ENCODE data around the gene PLB1.

DNA sequence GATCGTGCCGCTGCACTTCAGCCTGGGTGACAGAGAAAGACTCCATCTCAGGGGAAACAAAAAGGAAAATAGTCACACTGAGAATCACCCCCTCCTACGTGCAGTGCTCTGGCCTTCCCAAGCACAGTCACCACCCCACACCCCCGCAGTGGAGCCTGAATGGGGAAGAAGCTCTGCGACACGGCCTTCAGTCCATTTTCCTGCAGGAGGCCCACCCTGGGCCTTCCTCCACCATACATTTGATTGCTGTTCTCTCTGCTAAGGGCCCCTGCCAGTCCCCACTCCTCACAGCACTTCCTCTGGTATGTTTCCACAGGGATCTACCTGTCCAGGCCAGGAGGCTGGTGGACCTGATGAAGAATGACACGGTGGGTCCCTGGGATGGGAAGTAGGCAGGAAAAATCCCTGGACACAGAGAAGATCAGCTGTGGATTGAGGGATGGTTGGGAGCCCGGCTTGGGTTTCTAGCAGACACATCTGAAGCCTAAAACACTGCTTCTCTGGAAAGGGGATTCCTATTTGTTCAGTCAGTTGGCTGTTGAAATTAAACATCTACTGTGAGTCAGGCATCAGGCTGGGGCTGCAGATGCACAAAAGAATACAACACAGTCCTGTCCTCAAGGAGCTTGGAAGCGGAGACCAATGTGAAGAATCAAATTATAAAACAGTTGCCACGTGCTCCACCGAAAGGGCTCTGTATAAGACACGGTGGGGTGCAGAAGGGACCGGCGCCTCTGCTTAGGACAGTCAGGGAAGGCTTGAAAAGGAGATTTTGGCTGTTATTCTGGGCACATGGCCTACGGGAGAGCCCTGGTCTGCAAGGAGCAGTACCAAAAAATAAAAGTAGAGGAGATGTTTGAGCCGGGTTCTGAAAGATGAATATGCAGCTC lies 82.2 kb downstream of the PLB1 start:
- TF ChIP-seq HDAC2 (IDR thresholded peaks at IDR 0.05) = no peak
- TF ChIP-seq, protein P1, sequence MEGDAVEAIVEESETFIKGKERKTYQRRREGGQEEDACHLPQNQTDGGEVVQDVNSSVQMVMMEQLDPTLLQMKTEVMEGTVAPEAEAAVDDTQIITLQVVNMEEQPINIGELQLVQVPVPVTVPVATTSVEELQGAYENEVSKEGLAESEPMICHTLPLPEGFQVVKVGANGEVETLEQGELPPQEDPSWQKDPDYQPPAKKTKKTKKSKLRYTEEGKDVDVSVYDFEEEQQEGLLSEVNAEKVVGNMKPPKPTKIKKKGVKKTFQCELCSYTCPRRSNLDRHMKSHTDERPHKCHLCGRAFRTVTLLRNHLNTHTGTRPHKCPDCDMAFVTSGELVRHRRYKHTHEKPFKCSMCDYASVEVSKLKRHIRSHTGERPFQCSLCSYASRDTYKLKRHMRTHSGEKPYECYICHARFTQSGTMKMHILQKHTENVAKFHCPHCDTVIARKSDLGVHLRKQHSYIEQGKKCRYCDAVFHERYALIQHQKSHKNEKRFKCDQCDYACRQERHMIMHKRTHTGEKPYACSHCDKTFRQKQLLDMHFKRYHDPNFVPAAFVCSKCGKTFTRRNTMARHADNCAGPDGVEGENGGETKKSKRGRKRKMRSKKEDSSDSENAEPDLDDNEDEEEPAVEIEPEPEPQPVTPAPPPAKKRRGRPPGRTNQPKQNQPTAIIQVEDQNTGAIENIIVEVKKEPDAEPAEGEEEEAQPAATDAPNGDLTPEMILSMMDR (IDR thresholded peaks at IDR 0.05) = no peak
- no peak for TF ChIP-seq TP53 (CRISPR knock-in tag; IDR thresholded peaks at IDR 0.05)

Data from A549 (cell line).